CD4-positive, alpha-beta T cell (primary cell): ENCODE data around the gene PLXDC2. TPM values are rescaled to one million over a fixed set of nuclear protein-coding genes. Genes with fewer than 3 reads are reported as not detected.

Source experiments
- ATAC-seq: fragments of 200-7000 bp; cut with Tn5 transposase; one replicate; pipeline ENCODE4 v1.10.0; 2022; ENCODE audit warnings: mild to moderate bottlenecking; ENCODE audit not compliant: poor library complexity
- CTCF ChIA-PET: fragments of 350-600 bp; sonication (Branson Sonifier 250); formaldehyde crosslinking; loops from one replicate; lab custom pipeline; 2021; ENCODE audit warnings: antibody characterized with exemption, inconsistent platforms; lab: Charles Lee
- POLR2A ChIA-PET: fragments of 350-600 bp; sonication (Branson Sonifier 250); formaldehyde crosslinking; loops from one replicate; lab custom pipeline; 2021; ENCODE audit warnings: antibody characterized with exemption, inconsistent platforms; lab: Charles Lee
- DNase-seq, 14 experiments: peaks; one replicate each; pipeline ENCODE4 v3.0.0-alpha.2; 2013 to 2020; ENCODE audit warnings: mixed read lengths in 2 of 14
- H3K27ac ChIP-seq, 2 donors: one replicate each; pipeline versions ENCODE4 v1.5.1 to v1.7.0; 2013; ENCODE audit warnings: low read length in 2 of 2, low read depth in 1 of 2, mild to moderate bottlenecking in 1 of 2
- H3K27me3 ChIP-seq, 2 experiments: 1 replicate in 1 of 2; 2 replicates in 1 of 2; pipeline versions ENCODE4 v1.6.1 to v1.7.0; 2013; ENCODE audit warnings: low read length in 2 of 2, control low read depth in 1 of 2, mild to moderate bottlenecking in 1 of 2, moderate library complexity in 1 of 2; ENCODE audit not compliant: insufficient read depth in 2 of 2, control insufficient read depth in 1 of 2
- H3K36me3 ChIP-seq: one replicate; pipeline ENCODE4 v1.6.1; 2013; ENCODE audit warnings: low read length, control low read depth; ENCODE audit not compliant: insufficient read depth
- H3K4me1 ChIP-seq: one replicate; pipeline ENCODE4 v1.6.1; 2013; ENCODE audit warnings: low read length, control low read depth; ENCODE audit not compliant: insufficient read depth
- H3K4me3 ChIP-seq: one replicate; pipeline ENCODE4 v1.5.1; 2013; ENCODE audit warnings: mild to moderate bottlenecking, low read length, moderate library complexity
- H3K9me3 ChIP-seq, 2 experiments: 1 replicate in 1 of 2; 2 replicates in 1 of 2; pipeline versions ENCODE4 v1.6.1 to v1.7.0; 2013; ENCODE audit warnings: low read length in 2 of 2, mild to moderate bottlenecking in 2 of 2, control low read depth in 1 of 2, moderate library complexity in 1 of 2; ENCODE audit not compliant: control insufficient read depth in 1 of 2, insufficient read depth in 1 of 2
- H3K27ac Mint-ChIP-seq: one replicate; pipeline ENCODE4 v1.8.0; 2020; ENCODE audit warnings: mixed read lengths
- H3K27me3 Mint-ChIP-seq: one replicate; pipeline ENCODE4 v1.8.0; 2021; ENCODE audit warnings: mixed read lengths
- H3K36me3 Mint-ChIP-seq: one replicate; pipeline ENCODE4 v1.8.0; 2021; ENCODE audit warnings: low read depth, mixed read lengths
- H3K4me1 Mint-ChIP-seq: one replicate; pipeline ENCODE4 v1.8.0; 2021; ENCODE audit warnings: low read depth, mixed read lengths
- H3K4me3 Mint-ChIP-seq: one replicate; pipeline ENCODE4 v1.8.0; 2020; ENCODE audit warnings: mild to moderate bottlenecking, mixed read lengths
- H3K9me3 Mint-ChIP-seq: one replicate; pipeline ENCODE4 v1.8.0; 2020; ENCODE audit warnings: mixed read lengths
- intact Hi-C, 2 experiments: fragments of 100-400 bp; cut with DNase I in 1 of 2; cut with micrococcal nuclease in 1 of 2; formaldehyde crosslinking; loops; one replicate each; pipeline versions ENCODE4 v1.15.1 to v1.9.0; 2023 to 2025; cut with DNase I, micrococcal nuclease
- total RNA-seq, 174 experiments: library from RNA in 2 of 174; stranded (reverse) in 2 of 174; gene quantifications; one replicate each; pipeline ENCODE4 v1.2.3 and lab custom pipeline; 2021 to 2026
- TF ChIP-seq, protein P1 (sequence below): fragments of 200-600 bp; IDR thresholded peaks from one replicate; pipeline ENCODE4 v1.8.0; 2022; ENCODE audit warnings: antibody characterized with exemption, mild to moderate bottlenecking

The PLXDC2 gene
- total RNA-seq, 2 experiments from 2014 or later: 0.41 to 0.61 TPM

- Histone ChIP-seq H3K27me3 (no peaks in the 10 kb centered on the region), H3K4me1 (no peaks in the 10 kb centered on the region), H3K9me3 (peaks cover 0 to 12% of the 10 kb centered on the region in 2 experiments), H3K27ac (no peak overlapping the region), H3K36me3 (no peaks in the 10 kb centered on the region), H3K4me3 (no peak overlapping the region)
- no peak for DNase-seq
- ATAC-seq: no peak
- CTCF ChIA-PET: no interaction called here
- H3K27ac Mint-ChIP-seq: no peak overlapping the region
- no peaks in the 10 kb centered on the region for H3K27me3 Mint-ChIP-seq
- POLR2A ChIA-PET: no interaction called here
- peaks cover 5% of the 10 kb centered on the region for H3K9me3 Mint-ChIP-seq
- intact Hi-C loops: no loop called here
- H3K4me3 Mint-ChIP-seq: no peak overlapping the region
- no peaks in the 10 kb centered on the region for H3K36me3 Mint-ChIP-seq
- TF ChIP-seq, protein P1, sequence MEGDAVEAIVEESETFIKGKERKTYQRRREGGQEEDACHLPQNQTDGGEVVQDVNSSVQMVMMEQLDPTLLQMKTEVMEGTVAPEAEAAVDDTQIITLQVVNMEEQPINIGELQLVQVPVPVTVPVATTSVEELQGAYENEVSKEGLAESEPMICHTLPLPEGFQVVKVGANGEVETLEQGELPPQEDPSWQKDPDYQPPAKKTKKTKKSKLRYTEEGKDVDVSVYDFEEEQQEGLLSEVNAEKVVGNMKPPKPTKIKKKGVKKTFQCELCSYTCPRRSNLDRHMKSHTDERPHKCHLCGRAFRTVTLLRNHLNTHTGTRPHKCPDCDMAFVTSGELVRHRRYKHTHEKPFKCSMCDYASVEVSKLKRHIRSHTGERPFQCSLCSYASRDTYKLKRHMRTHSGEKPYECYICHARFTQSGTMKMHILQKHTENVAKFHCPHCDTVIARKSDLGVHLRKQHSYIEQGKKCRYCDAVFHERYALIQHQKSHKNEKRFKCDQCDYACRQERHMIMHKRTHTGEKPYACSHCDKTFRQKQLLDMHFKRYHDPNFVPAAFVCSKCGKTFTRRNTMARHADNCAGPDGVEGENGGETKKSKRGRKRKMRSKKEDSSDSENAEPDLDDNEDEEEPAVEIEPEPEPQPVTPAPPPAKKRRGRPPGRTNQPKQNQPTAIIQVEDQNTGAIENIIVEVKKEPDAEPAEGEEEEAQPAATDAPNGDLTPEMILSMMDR: no peak
- H3K4me1 Mint-ChIP-seq: no peaks in the 10 kb centered on the region
Observed at GRCh38 chr10:19925064-19925463, 108.8 kb downstream of the PLXDC2 start.

GRCh38 chr10:19928936-19929335 is 112.7 kb downstream of the PLXDC2 start:
- Histone ChIP-seq H3K4me1 (no peaks in the 10 kb centered on the region), H3K27ac (no peak overlapping the region), H3K9me3 (peaks cover 0 to 7% of the 10 kb centered on the region in 2 experiments), H3K4me3 (no peak overlapping the region), H3K36me3 (no peaks in the 10 kb centered on the region), H3K27me3 (no peaks in the 10 kb centered on the region)
- H3K36me3 Mint-ChIP-seq: no peaks in the 10 kb centered on the region
- peaks cover 3% of the 10 kb centered on the region for H3K9me3 Mint-ChIP-seq
- ATAC-seq (no peak), DNase-seq (no peak)
- ChIA-PET CTCF (no interaction called here), POLR2A (no interaction called here)
- H3K27ac Mint-ChIP-seq: no peak overlapping the region
- H3K4me1 Mint-ChIP-seq: no peaks in the 10 kb centered on the region
- intact Hi-C loops: no loop called here
- no peaks in the 10 kb centered on the region for H3K27me3 Mint-ChIP-seq
- no peak overlapping the region for H3K4me3 Mint-ChIP-seq
- TF ChIP-seq, protein P1: no peak

DNA sequence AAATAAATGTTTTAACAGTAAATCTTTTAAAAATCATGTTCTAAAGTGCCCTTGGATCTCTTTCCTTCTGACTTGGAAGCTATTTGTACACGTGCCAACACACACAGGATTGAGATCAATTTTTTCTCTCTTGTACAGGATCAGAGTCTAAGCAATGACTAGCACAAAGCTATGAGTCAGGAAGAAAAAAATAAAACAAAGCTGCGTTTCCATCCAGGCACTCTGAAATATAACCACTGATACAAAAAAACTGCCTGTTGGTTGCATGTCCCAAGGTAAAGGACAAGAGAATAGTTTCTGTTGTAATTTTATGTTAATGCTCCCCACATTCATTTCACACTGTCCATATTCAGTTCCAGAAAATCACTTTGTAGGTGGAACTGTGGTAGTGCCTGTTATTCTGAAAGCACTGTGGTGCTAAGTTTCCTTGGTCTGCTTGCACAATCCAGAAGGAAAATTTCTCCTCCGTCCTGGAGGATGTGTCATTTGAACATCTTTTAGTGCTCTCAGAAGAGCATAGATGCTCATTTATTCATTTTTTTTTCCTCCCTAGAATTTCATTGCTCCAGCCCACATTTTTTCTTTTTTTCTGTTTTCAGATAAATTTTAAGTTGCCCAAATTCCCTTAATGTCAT is 113.4 kb downstream of the PLXDC2 start:
- no peak for DNase-seq
- H3K27me3 Mint-ChIP-seq: no peaks in the 10 kb centered on the region

More for the DNA sequence above, 113.4 kb downstream of the PLXDC2 start:
- Histone ChIP-seq H3K4me1 (no peaks in the 10 kb centered on the region), H3K27me3 (no peaks in the 10 kb centered on the region), H3K36me3 (no peaks in the 10 kb centered on the region), H3K27ac (no peak overlapping the region), H3K9me3 (peaks cover 0 to 7% of the 10 kb centered on the region in 2 experiments), H3K4me3 (no peak overlapping the region)
- Mint-ChIP-seq H3K27ac (no peak overlapping the region), H3K4me1 (no peaks in the 10 kb centered on the region), H3K36me3 (no peaks in the 10 kb centered on the region), H3K9me3 (peaks cover 3% of the 10 kb centered on the region), H3K4me3 (no peak overlapping the region)
- TF ChIP-seq, protein P1: no peak
- ChIA-PET CTCF (no interaction called here), POLR2A (no interaction called here)
- no peak for ATAC-seq
- intact Hi-C loops: no loop called here
